Measurements from ENCODE around the gene SMTN.

DNA sequence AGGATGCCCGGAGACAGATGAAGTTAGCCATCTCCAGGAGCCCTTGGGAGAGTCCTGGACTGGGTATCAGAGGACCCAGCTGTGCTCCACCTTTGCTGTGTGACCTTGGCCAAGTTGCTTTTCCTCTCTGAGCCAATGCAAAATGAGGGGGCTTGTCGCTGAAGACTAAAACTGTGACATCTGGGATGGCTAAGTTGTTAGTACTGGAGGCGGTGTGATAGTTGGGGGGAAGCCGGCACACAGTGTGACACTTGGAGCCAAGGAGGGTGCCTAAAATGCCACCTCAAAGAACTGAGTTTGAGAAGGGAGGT lies 42.1 kb downstream of the SMTN start:
- TF ChIP-seq, protein P1, sequence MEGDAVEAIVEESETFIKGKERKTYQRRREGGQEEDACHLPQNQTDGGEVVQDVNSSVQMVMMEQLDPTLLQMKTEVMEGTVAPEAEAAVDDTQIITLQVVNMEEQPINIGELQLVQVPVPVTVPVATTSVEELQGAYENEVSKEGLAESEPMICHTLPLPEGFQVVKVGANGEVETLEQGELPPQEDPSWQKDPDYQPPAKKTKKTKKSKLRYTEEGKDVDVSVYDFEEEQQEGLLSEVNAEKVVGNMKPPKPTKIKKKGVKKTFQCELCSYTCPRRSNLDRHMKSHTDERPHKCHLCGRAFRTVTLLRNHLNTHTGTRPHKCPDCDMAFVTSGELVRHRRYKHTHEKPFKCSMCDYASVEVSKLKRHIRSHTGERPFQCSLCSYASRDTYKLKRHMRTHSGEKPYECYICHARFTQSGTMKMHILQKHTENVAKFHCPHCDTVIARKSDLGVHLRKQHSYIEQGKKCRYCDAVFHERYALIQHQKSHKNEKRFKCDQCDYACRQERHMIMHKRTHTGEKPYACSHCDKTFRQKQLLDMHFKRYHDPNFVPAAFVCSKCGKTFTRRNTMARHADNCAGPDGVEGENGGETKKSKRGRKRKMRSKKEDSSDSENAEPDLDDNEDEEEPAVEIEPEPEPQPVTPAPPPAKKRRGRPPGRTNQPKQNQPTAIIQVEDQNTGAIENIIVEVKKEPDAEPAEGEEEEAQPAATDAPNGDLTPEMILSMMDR (IDR thresholded peaks at IDR 0.05): no peak
- no peak for TF ChIP-seq POLR2A (IDR thresholded peaks at IDR 0.05)

All from heart left ventricle (tissue), 13 donors.